Dendritic cell treated with granulocyte-macrophage colony-stimulating factor and Interleukin-4, amounts not matched to agents 40 ng/mL and 50 ng/mL, for 4 days (primary cell): ENCODE data around the gene REG1B.

Source experiments
- H3K27ac Mint-ChIP-seq: one replicate; pipeline ENCODE4 v1.8.0; 2022; ENCODE audit warnings: mild to moderate bottlenecking, mixed read lengths
- H3K27me3 Mint-ChIP-seq: one replicate; pipeline ENCODE4 v1.8.0; 2022; ENCODE audit warnings: mild to moderate bottlenecking, mixed read lengths
- H3K36me3 Mint-ChIP-seq: one replicate; pipeline ENCODE4 v1.8.0; 2022; ENCODE audit warnings: low read depth, mixed read lengths
- H3K4me1 Mint-ChIP-seq: one replicate; pipeline ENCODE4 v1.8.0; 2022; ENCODE audit warnings: low read depth, mixed read lengths
- H3K4me3 Mint-ChIP-seq: one replicate; pipeline ENCODE4 v1.8.0; 2022; ENCODE audit warnings: mild to moderate bottlenecking, moderate library complexity, mixed read lengths
- H3K9me3 Mint-ChIP-seq: one replicate; pipeline ENCODE4 v1.8.0; 2022; ENCODE audit warnings: mixed read lengths
- intact Hi-C: fragments of 100-400 bp; cut with micrococcal nuclease; formaldehyde crosslinking; loops from one replicate; pipeline ENCODE4 v1.15.0; 2022

The REG1B gene

GRCh38 chr2:79041032-79041448, 46.8 kb downstream of the REG1B start:
- H3K27me3 Mint-ChIP-seq = no peaks in the 10 kb centered on the region
- H3K27ac Mint-ChIP-seq = no peak overlapping the region
- H3K36me3 Mint-ChIP-seq = no peaks in the 10 kb centered on the region
- intact Hi-C loops = no loop called here
- H3K4me3 Mint-ChIP-seq = no peak overlapping the region
- H3K4me1 Mint-ChIP-seq = no peaks in the 10 kb centered on the region
- no peaks in the 10 kb centered on the region for H3K9me3 Mint-ChIP-seq

- intact Hi-C loops = no loop called here
- Mint-ChIP-seq H3K27ac (no peak overlapping the region), H3K4me3 (no peak overlapping the region), H3K9me3 (no peaks in the 10 kb centered on the region), H3K4me1 (no peaks in the 10 kb centered on the region), H3K36me3 (no peaks in the 10 kb centered on the region), H3K27me3 (no peaks in the 10 kb centered on the region)
Observed at GRCh38 chr2:79039944-79040343, 47.8 kb downstream of the REG1B start.
